Cerebellar nuclear complex (tissue), 1 donor: ENCODE results near the gene CT45A10.
"Not testable (repeated sequence)": the region's sequence is repeated elsewhere in the genome, so short reads cannot be mapped to it uniquely, and the experiment has no call there.

Experiments used
- DNase-seq, 2 experiments: peaks; one replicate each; lab custom pipeline; 2025; lab: John Stamatoyannopoulos, UW

The CT45A10 gene

DNA sequence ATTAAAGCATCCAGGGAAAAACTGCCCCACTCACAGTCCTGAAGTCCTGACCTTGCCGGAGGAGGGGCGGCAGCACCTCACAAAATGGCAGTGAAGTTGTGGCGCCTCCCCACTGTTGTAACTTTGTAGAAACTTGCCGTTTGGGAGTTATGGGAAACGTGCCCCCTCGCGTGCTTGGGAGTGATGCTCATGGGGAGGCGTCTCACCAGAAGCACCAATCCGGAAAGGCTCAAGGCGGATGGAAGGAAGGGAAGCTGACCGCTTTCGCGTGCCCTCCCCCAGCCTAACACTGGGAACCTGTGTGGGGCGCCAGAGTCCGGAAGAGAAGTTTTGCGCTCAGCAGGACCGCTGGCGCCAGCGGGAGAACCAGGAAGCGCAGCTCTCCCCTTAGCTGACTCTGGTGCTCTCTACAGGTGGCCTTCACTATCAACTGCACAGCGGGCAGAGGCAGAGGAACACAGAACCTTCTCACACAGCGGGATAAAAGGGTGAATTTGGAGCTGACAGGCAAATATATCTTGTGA is at the start of gene CT45A10, which contains the start of gene SAGE1:
Gene CT45A10 (minus strand): TSS at position 151 of the 524 bp plus-strand sequence. CDS start 8,100 bp downstream, outside the sequence.
Gene SAGE1 (plus strand): TSS at position 423 of the 524 bp plus-strand sequence. CDS start 2,527 bp downstream, outside the sequence.
- DNase-seq: no peak

GRCh38 chrX:135931644-135932487 is 38.6 kb upstream of the CT45A10 start:
- peak in 1 of 2 experiments; percentile 2 for DNase-seq

DNA sequence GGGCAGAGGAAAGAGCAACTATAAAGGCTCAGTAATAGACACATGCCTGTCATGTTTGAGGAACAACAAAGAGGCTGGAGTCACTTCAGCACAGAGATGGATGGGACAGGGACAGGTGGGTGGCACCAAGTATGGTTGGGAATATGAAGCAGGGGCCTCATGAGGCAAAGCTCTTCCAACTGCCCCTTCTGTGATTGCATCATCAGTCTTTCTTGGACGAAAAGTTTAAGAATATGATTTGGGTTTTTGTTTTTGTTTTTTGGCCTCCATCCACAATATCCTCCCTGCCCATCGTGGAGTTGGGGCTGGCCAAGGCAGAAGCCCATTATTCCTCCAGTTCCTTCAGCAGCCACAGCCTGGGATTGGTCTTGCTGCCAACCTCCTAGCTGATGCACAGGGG is 34.7 kb upstream of the CT45A10 start:
- DNase-seq: no peak

- DNase-seq: no peak
Measured at GRCh38 chrX:135923353-135923752, 30.1 kb upstream of the CT45A10 start.

GRCh38 chrX:135920516-135920915 is 27.3 kb upstream of the CT45A10 start:
- DNase-seq: not testable (repeated sequence)

- peak in 1 of 2 experiments; percentile 45 for DNase-seq
Measured at GRCh38 chrX:135914404-135914803, 21.2 kb upstream of the CT45A10 start.

DNA sequence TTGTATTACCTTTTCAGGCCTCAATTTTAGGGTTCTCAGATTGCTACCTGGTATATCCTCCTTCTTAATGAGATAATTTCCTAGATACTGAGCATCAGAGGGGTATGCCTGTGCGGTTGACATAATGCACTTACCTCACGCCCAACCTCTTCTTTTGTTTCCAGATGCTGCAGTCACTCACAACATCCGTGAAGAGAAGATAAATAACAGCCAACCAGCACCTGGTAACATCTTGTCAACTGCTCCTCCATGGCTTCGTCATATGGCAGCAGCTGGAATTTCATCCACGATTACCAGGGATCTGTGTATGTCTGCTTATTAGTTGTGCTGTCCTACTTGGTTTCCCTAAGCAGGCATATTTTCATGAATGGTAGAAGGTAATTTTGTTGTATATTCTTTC is 17.0 kb upstream of the CT45A10 start:
- no peak for DNase-seq

- no peak for DNase-seq
Measured at GRCh38 chrX:135892781-135893180, 463 bp downstream of the CT45A10 start.

GRCh38 chrX:135890087-135890585 is 3.1 kb downstream of the CT45A10 start:
- DNase-seq: no peak

- DNase-seq: not testable (repeated sequence)
Measured at GRCh38 chrX:135888976-135889375, 4.3 kb downstream of the CT45A10 start.

- DNase-seq: not testable (repeated sequence)
Measured at GRCh38 chrX:135888230-135888629, 5.0 kb downstream of the CT45A10 start.

- not testable (repeated sequence) for DNase-seq
Measured at GRCh38 chrX:135882741-135883140, 10.5 kb downstream of the CT45A10 start.

- not testable (repeated sequence) for DNase-seq
Measured at GRCh38 chrX:135871712-135872111, 21.5 kb downstream of the CT45A10 start, which contains the start of gene CT45A9. TSS of gene CT45A9 (minus strand) at chrX:135871812. CDS start at chrX:135868061, 3,751 bp downstream.

DNA sequence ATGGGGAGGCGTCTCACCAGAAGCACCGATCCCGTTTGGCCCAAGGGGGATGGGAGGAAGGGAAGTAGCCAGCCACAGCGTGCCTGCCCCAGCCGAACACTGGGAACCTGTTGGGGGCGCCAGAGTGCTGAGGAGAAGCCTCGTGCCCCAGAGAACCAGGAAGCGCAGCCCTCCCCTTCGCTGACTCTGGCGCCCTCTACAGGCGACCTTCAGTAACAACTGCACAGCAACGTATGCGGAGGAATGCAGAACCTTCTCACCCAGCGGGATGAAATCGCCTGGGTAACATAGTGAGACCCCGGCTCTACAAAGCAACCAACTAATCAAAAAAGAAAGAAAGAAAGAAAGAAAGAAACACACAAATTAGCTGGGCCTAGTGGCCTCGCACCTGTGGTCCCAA is 38.8 kb downstream of the CT45A10 start, which contains the start of gene CT45A8:
Gene CT45A8 (minus strand): TSS at position 101 of the 400 bp plus-strand sequence. CDS start 3,755 bp downstream, outside the sequence.
- not testable (repeated sequence) for DNase-seq

GRCh38 chrX:135837180-135837579 is 56.1 kb downstream of the CT45A10 start, which contains the start of gene CT45A7:
TSS of gene CT45A7 (minus strand) at chrX:135837280. CDS start at chrX:135833533, 3,747 bp downstream.
- not testable (repeated sequence) for DNase-seq
